Measurements from ENCODE around the gene C1GALT1. TPM values are rescaled to one million over a fixed set of nuclear protein-coding genes. Genes with fewer than 3 reads are reported as not detected.
"Not testable (repeated sequence)": the region's sequence is repeated elsewhere in the genome, so short reads cannot be mapped to it uniquely, and the experiment has no call there.

C1GALT1 gene
- total RNA-seq (2021) (44.7 and 54.2 TPM in 2 replicates), Bru-seq, nascent RNA (percentile 95 among the genes with signal in this experiment), BruChase-seq, experiment 1, labeled RNA remaining after a 2-hour chase (percentile 97 among the genes with signal in this experiment), BruChase-seq, experiment 2, labeled RNA remaining after a 6-hour chase (percentile 86 among the genes with signal in this experiment)
- long read RNA-seq, full-length matches to known transcripts: 40 of 62 reads
- long read RNA-seq, partial matches to known transcripts: 1 of 62 reads
- long read RNA-seq, other reads (novel, unspliced or antisense): 21 of 62 reads

- intact Hi-C loops (cut with micrococcal nuclease; ENCODE audit: unreplicated experiment): loop anchor here (1.0 to 10.0 kb wide), 11 partner anchors 58 to 1112 kb away; partner anchors contain the start of genes MIOS and UMAD1
- Histone ChIP-seq H3K9me2 (ENCODE audit: insufficient read depth) (no peaks in the 10 kb centered on the region), H3K9me3 (ENCODE audit: insufficient read depth, low read depth) (no peaks in the 10 kb centered on the region; the same call in 1 of the 2 replicates), H3F3A (ENCODE audit: insufficient read depth, low read depth) (peaks cover 26% of the 10 kb centered on the region), H3K27ac (peak within 1 kb of the TSS; percentile 88), H3K4me3 (peak within 1 kb of the TSS; percentile 67), H3K27me3 (ENCODE audit: insufficient read depth, low read depth) (no peaks in the 10 kb centered on the region), H3K36me3 (ENCODE audit: low read depth) (peaks cover 7% of the 10 kb centered on the region; the same call in 1 of the 2 replicates), H3K4me2 (peak within 1 kb of the TSS; percentile 84), H2AFZ (peak within 1 kb of the TSS; percentile 96), H4K20me1 (ENCODE audit: insufficient read depth) (no peaks in the 10 kb centered on the region), H3K79me2 (ENCODE audit: low read depth) (peaks cover 39% of the 10 kb centered on the region), H3K4me1 (replicated peaks; ENCODE audit: insufficient read depth) (peaks cover 42% of the 10 kb centered on the region)
- no TSS peak for BruUV-seq (replicated peaks)
- CTCF ChIA-PET: interaction anchor here (0.6 to 1.3 kb wide), 5 partner anchors 69 to 496 kb away, joined by 3 to 8 read pairs (median 4); no protein-coding TSS in a partner anchor
- TF ChIP-seq CTCF (conservative IDR thresholded peaks at IDR 0.05) (peak; percentile 43; the same call in 1 of the 2 replicates), EZH2 (IDR thresholded peaks at IDR 0.05; ENCODE audit: low read depth) (no peak)
- peak; percentile 95 to 99 for DNase-seq
- POLR2A ChIA-PET (ENCODE audit: unreplicated experiment): interaction anchor here (0.7 kb wide), 5 partner anchors 33 to 525 kb away, joined by 3 to 12 read pairs (median 4); no protein-coding TSS in a partner anchor
Observed at GRCh38 chr7:7182156-7183060, at the start of gene C1GALT1. C1GALT1 (plus strand) TSS chr7:7182544; CDS start chr7:7234320, 51,776 bp downstream.

GRCh38 chr7:7134046-7134445 lies 48.3 kb upstream of the C1GALT1 start:
- Histone ChIP-seq H3K4me2 (no peak overlapping the region), H3K79me2 (ENCODE audit: low read depth) (no peaks in the 10 kb centered on the region), H3K27ac (no peak overlapping the region), H3K27me3 (ENCODE audit: insufficient read depth, low read depth) (no peaks in the 10 kb centered on the region), H3K9me2 (ENCODE audit: insufficient read depth) (no peaks in the 10 kb centered on the region), H3K36me3 (ENCODE audit: low read depth) (no peaks in the 10 kb centered on the region), H3F3A (ENCODE audit: insufficient read depth, low read depth) (no peaks in the 10 kb centered on the region), H3K4me1 (replicated peaks; ENCODE audit: insufficient read depth) (no peaks in the 10 kb centered on the region), H4K20me1 (ENCODE audit: insufficient read depth) (no peaks in the 10 kb centered on the region), H3K4me3 (no peak overlapping the region), H3K9me3 (ENCODE audit: insufficient read depth, low read depth) (0 out of 2 replicates have a peak, but pooled peaks cover 4% of the 10 kb centered on the region), H2AFZ (no peak overlapping the region)
- DNase-seq: peak in 1 of 2 experiments; percentile 3
- CTCF ChIA-PET: no interaction called here
- no TSS peak for BruUV-seq (replicated peaks)
- intact Hi-C loops (cut with micrococcal nuclease; ENCODE audit: unreplicated experiment): no loop called here
- POLR2A ChIA-PET (ENCODE audit: unreplicated experiment): interaction anchor here (0.6 kb wide), 1 partner anchor 123 kb away, joined by 3 read pairs; no protein-coding TSS in a partner anchor
- TF ChIP-seq EZH2 (IDR thresholded peaks at IDR 0.05; ENCODE audit: low read depth) (no peak), CTCF (conservative IDR thresholded peaks at IDR 0.05) (no peak)

GRCh38 chr7:7135074-7135473 lies 47.3 kb upstream of the C1GALT1 start:
- H3K4me3 ChIP-seq: no peak overlapping the region
- no peaks in the 10 kb centered on the region for H3K4me1 ChIP-seq (replicated peaks; ENCODE audit: insufficient read depth)
- no peak overlapping the region for H2AFZ ChIP-seq
- no peaks in the 10 kb centered on the region for H3K36me3 ChIP-seq (ENCODE audit: low read depth)
- POLR2A ChIA-PET (ENCODE audit: unreplicated experiment): no interaction called here
- BruUV-seq (replicated peaks): no TSS peak
- no peaks in the 10 kb centered on the region for H3K79me2 ChIP-seq (ENCODE audit: low read depth)
- H3K9me3 ChIP-seq (ENCODE audit: insufficient read depth, low read depth): 0 out of 2 replicates have a peak, but pooled peaks cover 4% of the 10 kb centered on the region
- H3K9me2 ChIP-seq (ENCODE audit: insufficient read depth): no peaks in the 10 kb centered on the region
- H3F3A ChIP-seq (ENCODE audit: insufficient read depth, low read depth): no peaks in the 10 kb centered on the region
- no peak for TF ChIP-seq EZH2 (IDR thresholded peaks at IDR 0.05; ENCODE audit: low read depth)
- TF ChIP-seq CTCF (conservative IDR thresholded peaks at IDR 0.05): no peak
- H4K20me1 ChIP-seq (ENCODE audit: insufficient read depth): no peaks in the 10 kb centered on the region
- H3K27ac ChIP-seq: no peak overlapping the region
- CTCF ChIA-PET: no interaction called here
- no peaks in the 10 kb centered on the region for H3K27me3 ChIP-seq (ENCODE audit: insufficient read depth, low read depth)
- no peak overlapping the region for H3K4me2 ChIP-seq
- DNase-seq: peak in 1 of 2 experiments; percentile 13
- intact Hi-C loops (cut with micrococcal nuclease; ENCODE audit: unreplicated experiment): no loop called here

GRCh38 chr7:7135924-7136323 lies 46.4 kb upstream of the C1GALT1 start:
- not testable (repeated sequence) for H3K4me3 ChIP-seq

More at GRCh38 chr7:7135924-7136323, 46.4 kb upstream of the C1GALT1 start:
- H3K36me3 ChIP-seq (ENCODE audit: low read depth); H3F3A ChIP-seq (ENCODE audit: insufficient read depth, low read depth); H3K79me2 ChIP-seq (ENCODE audit: low read depth); CTCF ChIA-PET; intact Hi-C loops (cut with micrococcal nuclease; ENCODE audit: unreplicated experiment); H3K4me1 ChIP-seq (replicated peaks; ENCODE audit: insufficient read depth); BruUV-seq (replicated peaks); H2AFZ ChIP-seq; H3K4me2 ChIP-seq; H4K20me1 ChIP-seq (ENCODE audit: insufficient read depth); POLR2A ChIA-PET (ENCODE audit: unreplicated experiment); H3K27ac ChIP-seq; H3K27me3 ChIP-seq (ENCODE audit: insufficient read depth, low read depth); H3K9me2 ChIP-seq (ENCODE audit: insufficient read depth); H3K9me3 ChIP-seq (ENCODE audit: insufficient read depth, low read depth): not testable (repeated sequence)
- DNase-seq: peak in 1 of 2 experiments; percentile 5
